B cell (primary cell): ENCODE data around the gene HHATL. TPM values are rescaled to one million over a fixed set of nuclear protein-coding genes. Genes with fewer than 3 reads are reported as not detected.

ENCODE experiments used
- ATAC-seq: fragments of 200-7000 bp; cut with Tn5 transposase; one replicate; pipeline ENCODE4 v1.10.0; 2021; ENCODE audit warnings: low read depth, mild to moderate bottlenecking, moderate number of reproducible peaks, moderate library complexity
- CTCF ChIA-PET: fragments of 350-600 bp; sonication (Branson Sonifier 250); formaldehyde crosslinking; loops from one replicate; lab custom pipeline; 2021; ENCODE audit warnings: antibody characterized with exemption, inconsistent platforms; lab: Charles Lee
- POLR2A ChIA-PET: fragments of 350-600 bp; sonication (Branson Sonifier 250); formaldehyde crosslinking; loops from one replicate; lab custom pipeline; 2021; ENCODE audit warnings: antibody characterized with exemption; lab: Charles Lee
- DNase-seq: peaks from one replicate; pipeline ENCODE4 v3.0.0; 2013
- H2AFZ ChIP-seq: 2 replicates; pipeline ENCODE4 v1.6.1; 2012; ENCODE audit warnings: mild to moderate bottlenecking, low read depth, low read length; ENCODE audit not compliant: insufficient read depth, poor library complexity, severe bottlenecking
- H3K27ac ChIP-seq, 2 donors: 1 replicate in 1 of 2; 2 replicates in 1 of 2; pipeline ENCODE4 v1.5.1; 2012 to 2013; ENCODE audit warnings: low read length in 2 of 2, mild to moderate bottlenecking in 2 of 2, moderate library complexity in 1 of 2
- H3K27me3 ChIP-seq, 4 experiments: fragments of 200-600 bp in 1 of 4; sonication (generic) in 1 of 4; replicated peaks in 1 of 4; 1 replicate in 2 of 4; 2 replicates in 2 of 4; pipeline versions ENCODE4 v1.6.1 to v1.7.0; 2013 to 2016; ENCODE audit warnings: low read length in 3 of 4, mild to moderate bottlenecking in 2 of 4, mixed read lengths in 1 of 4, moderate library complexity in 1 of 4; ENCODE audit not compliant: insufficient read depth in 4 of 4, control insufficient read depth in 3 of 4; ENCODE audit errors: control extremely low read depth in 1 of 4
- H3K36me3 ChIP-seq, 2 experiments: replicated peaks in 1 of 2; 1 replicate in 1 of 2; 2 replicates in 1 of 2; pipeline versions ENCODE4 v1.6.1 to v1.7.1; 2013; ENCODE audit warnings: low read length in 1 of 2; ENCODE audit not compliant: insufficient read depth in 2 of 2, control insufficient read depth in 1 of 2; ENCODE audit errors: control extremely low read depth in 1 of 2, extremely low read depth in 1 of 2
- H3K4me1 ChIP-seq, 2 donors: fragments of 200-600 bp in 1 of 2; sonication (generic) in 1 of 2; 1 replicate in 1 of 2; 2 replicates in 1 of 2; pipeline versions ENCODE4 v1.5.1 to v1.6.1; 2013 to 2017; ENCODE audit warnings: low read length in 2 of 2; ENCODE audit not compliant: control insufficient read depth in 2 of 2, insufficient read depth in 2 of 2
- H3K4me2 ChIP-seq: replicated peaks from 2 replicates; pipeline ENCODE3; 2012; ENCODE audit warnings: mild to moderate bottlenecking, low read depth, low read length; ENCODE audit not compliant: poor library complexity, severe bottlenecking
- H3K4me3 ChIP-seq, 5 experiments: fragments of 200-600 bp in 1 of 5; sonication (generic) in 1 of 5; 1 replicate in 3 of 5; 2 replicates in 2 of 5; pipeline versions ENCODE4 v1.5.1 to v1.7.0; 2011 to 2016; ENCODE audit warnings: low read length in 4 of 5, mild to moderate bottlenecking in 4 of 5, low read depth in 2 of 5, control low read depth in 1 of 5, moderate library complexity in 1 of 5; ENCODE audit not compliant: insufficient read depth in 1 of 5; ENCODE audit errors: control extremely low read depth in 1 of 5, extremely low read depth in 1 of 5
- H3K79me2 ChIP-seq: fragments of 200-600 bp; sonication (generic); one replicate; pipeline ENCODE4 v1.6.0; 2016; ENCODE audit warnings: low read length; ENCODE audit not compliant: control insufficient read depth, insufficient read depth
- H3K9ac ChIP-seq: fragments of 200-600 bp; sonication (generic); 2 replicates; pipeline ENCODE4 v1.6.1; 2017; ENCODE audit warnings: mild to moderate bottlenecking, low read length, moderate library complexity
- H3K9me3 ChIP-seq, 3 donors: one replicate each; pipeline versions ENCODE4 v1.6.1 to v1.7.1; 2013; ENCODE audit warnings: low read length in 2 of 3; ENCODE audit not compliant: control insufficient read depth in 2 of 3, insufficient read depth in 1 of 3; ENCODE audit errors: control extremely low read depth in 1 of 3
- H4K20me1 ChIP-seq: 2 replicates; pipeline ENCODE4 v1.6.0; 2012; ENCODE audit warnings: mild to moderate bottlenecking, low read length; ENCODE audit not compliant: insufficient read depth, control insufficient read depth, poor library complexity, severe bottlenecking
- H3K27ac Mint-ChIP-seq: one replicate; pipeline ENCODE4 v1.8.0; 2021; ENCODE audit warnings: mixed read lengths
- H3K27me3 Mint-ChIP-seq: one replicate; pipeline ENCODE4 v1.8.0; 2021; ENCODE audit warnings: mixed read lengths
- H3K4me1 Mint-ChIP-seq: one replicate; pipeline ENCODE4 v1.8.0; 2021; ENCODE audit warnings: mixed read lengths
- H3K4me3 Mint-ChIP-seq: one replicate; pipeline ENCODE4 v1.8.0; 2021; ENCODE audit warnings: mixed read lengths
- H3K9me3 Mint-ChIP-seq: one replicate; pipeline ENCODE4 v1.8.0; 2022; ENCODE audit warnings: mixed read lengths; ENCODE audit not compliant: insufficient read depth
- EZH2 ChIP-seq: IDR thresholded peaks from 2 replicates; pipeline ENCODE4 v1.6.1; 2012; ENCODE audit warnings: borderline replicate concordance, low read depth, mild to moderate bottlenecking, moderate library complexity, low read length; ENCODE audit not compliant: insufficient read depth, poor library complexity, severe bottlenecking
- WGBS: methylation state at CpG from one replicate; pipeline ENCODE4 v1.1.5; 2013; ENCODE audit warnings: missing lambda C conversion rate; ENCODE audit not compliant: insufficient coverage; 5-methylcytosine and 5-hydroxymethylcytosine counted together
- intact Hi-C: fragments of 100-400 bp; cut with micrococcal nuclease; formaldehyde crosslinking; loops from one replicate; pipeline ENCODE4 v1.10.0; 2022
- polyA plus RNA-seq: library from polyadenylated mRNA; depleted of rRNA; stranded (reverse); fragments of >200 nt; gene quantifications from 2 replicates; pipeline ENCODE4 v1.2.3, GENCODE V29; 2012
- total RNA-seq, 2 donors: library from RNA; stranded (reverse); fragments of 120-200 nt in 1 of 2; gene quantifications; 1 replicate in 1 of 2; 2 replicates in 1 of 2; pipeline versions ENCODE4 v1.2.3 to v1.2.4, GENCODE V29; 2013 to 2022
- TF ChIP-seq, protein P1 (sequence below): fragments of 200-600 bp; IDR thresholded peaks from one replicate; pipeline ENCODE4 v1.8.0; 2022; ENCODE audit warnings: antibody characterized with exemption, mild to moderate bottlenecking

HHATL gene
- total and polyA plus RNA-seq, 2 donors (not counting 1 experiment from before 2014, with no cell fraction given): not detected

DNA sequence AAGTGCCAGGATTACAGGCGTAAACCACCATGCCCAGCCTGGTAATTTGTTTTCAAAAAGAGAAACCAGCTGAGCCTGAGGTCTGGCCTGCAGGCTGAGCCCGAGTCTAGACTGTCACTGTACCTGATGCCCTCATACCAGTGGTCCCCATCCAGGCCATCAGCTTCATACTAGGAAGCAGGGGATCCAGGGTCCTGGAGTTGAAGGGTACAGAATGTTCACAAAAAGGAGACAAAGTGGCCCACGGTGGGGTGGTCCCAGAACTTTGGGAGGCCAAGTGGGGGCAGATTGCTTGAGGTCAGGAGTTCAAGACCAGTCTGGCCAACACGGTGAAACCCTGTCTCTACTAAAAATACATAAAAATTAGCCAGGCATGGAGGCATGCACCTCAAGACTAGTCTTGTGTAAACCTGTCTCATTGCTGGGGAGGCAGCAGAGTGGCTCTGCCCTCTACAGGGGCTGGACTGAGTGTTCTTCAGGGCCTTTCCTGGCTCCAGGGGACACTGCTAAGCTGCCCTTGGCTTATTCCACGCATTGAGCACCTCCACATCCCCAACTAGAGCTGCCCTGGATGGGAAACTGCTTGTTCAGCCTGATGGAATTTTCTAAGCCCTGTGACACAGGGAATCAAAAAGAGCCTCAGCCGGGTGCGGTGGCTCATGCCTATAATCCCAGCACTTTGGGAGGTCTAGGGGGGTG lies 7.9 kb upstream of the HHATL start:
- Mint-ChIP-seq H3K27ac (no peak overlapping the region), H3K9me3 (no peaks in the 10 kb centered on the region), H3K27me3 (no peaks in the 10 kb centered on the region), H3K4me3 (no peak overlapping the region), H3K4me1 (peaks cover 18% of the 10 kb centered on the region)
- Histone ChIP-seq H3K4me3 (no peak overlapping the region), H3K36me3 (no peaks in the 10 kb centered on the region), H3K27me3 (no peaks in the 10 kb centered on the region), H4K20me1 (no peaks in the 10 kb centered on the region), H3K9ac (no peak overlapping the region), H3K9me3 (no peaks in the 10 kb centered on the region), H3K4me1 (peaks cover 15 to 16% of the 10 kb centered on the region in 2 donors), H3K79me2 (no peaks in the 10 kb centered on the region), H2AFZ (no peak overlapping the region), H3K4me2 (no peak overlapping the region), H3K27ac (no peak overlapping the region)
- intact Hi-C loops: no loop called here
- 77% methylated on average over 4 of the region's 7 CpGs for WGBS
- no peak for ATAC-seq
- no peak for TF ChIP-seq EZH2
- TF ChIP-seq, protein P1, sequence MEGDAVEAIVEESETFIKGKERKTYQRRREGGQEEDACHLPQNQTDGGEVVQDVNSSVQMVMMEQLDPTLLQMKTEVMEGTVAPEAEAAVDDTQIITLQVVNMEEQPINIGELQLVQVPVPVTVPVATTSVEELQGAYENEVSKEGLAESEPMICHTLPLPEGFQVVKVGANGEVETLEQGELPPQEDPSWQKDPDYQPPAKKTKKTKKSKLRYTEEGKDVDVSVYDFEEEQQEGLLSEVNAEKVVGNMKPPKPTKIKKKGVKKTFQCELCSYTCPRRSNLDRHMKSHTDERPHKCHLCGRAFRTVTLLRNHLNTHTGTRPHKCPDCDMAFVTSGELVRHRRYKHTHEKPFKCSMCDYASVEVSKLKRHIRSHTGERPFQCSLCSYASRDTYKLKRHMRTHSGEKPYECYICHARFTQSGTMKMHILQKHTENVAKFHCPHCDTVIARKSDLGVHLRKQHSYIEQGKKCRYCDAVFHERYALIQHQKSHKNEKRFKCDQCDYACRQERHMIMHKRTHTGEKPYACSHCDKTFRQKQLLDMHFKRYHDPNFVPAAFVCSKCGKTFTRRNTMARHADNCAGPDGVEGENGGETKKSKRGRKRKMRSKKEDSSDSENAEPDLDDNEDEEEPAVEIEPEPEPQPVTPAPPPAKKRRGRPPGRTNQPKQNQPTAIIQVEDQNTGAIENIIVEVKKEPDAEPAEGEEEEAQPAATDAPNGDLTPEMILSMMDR: no peak
- POLR2A ChIA-PET: no interaction called here
- CTCF ChIA-PET: no interaction called here
- no peak for DNase-seq

- Histone ChIP-seq H2AFZ (no peak overlapping the region), H3K36me3 (no peaks in the 10 kb centered on the region), H3K4me2 (no peak overlapping the region), H3K27ac (no peak overlapping the region), H3K27me3 (no peaks in the 10 kb centered on the region), H3K9me3 (no peaks in the 10 kb centered on the region), H3K4me1 (peaks cover 15 to 16% of the 10 kb centered on the region in 2 donors), H4K20me1 (no peaks in the 10 kb centered on the region), H3K79me2 (no peaks in the 10 kb centered on the region), H3K9ac (no peak overlapping the region), H3K4me3 (no peak overlapping the region)
- ATAC-seq (no peak), DNase-seq (no peak)
- ChIA-PET POLR2A (no interaction called here), CTCF (no interaction called here)
- intact Hi-C loops: no loop called here
- H3K9me3 Mint-ChIP-seq: no peaks in the 10 kb centered on the region
- 100% methylated on average over 3 of the region's 10 CpGs for WGBS
- peaks cover 18% of the 10 kb centered on the region for H3K4me1 Mint-ChIP-seq
- H3K4me3 Mint-ChIP-seq: no peak overlapping the region
- H3K27ac Mint-ChIP-seq: no peak overlapping the region
- no peaks in the 10 kb centered on the region for H3K27me3 Mint-ChIP-seq
- no peak for TF ChIP-seq EZH2
- TF ChIP-seq, protein P1: no peak
Observed at GRCh38 chr3:42709621-42710020, 7.0 kb upstream of the HHATL start.
